ENCODE measurements around the gene ZDHHC3. TPM values are rescaled to one million over a fixed set of nuclear protein-coding genes. Genes with fewer than 3 reads are reported as not detected.
A peak's percentile ranks its signal among the peaks of the same experiment; 100 is the strongest.

ZDHHC3 gene
- total RNA-seq, 1 experiment from 2014 or later: 122 TPM

- H3K4me3 ChIP-seq (ENCODE audit: low read length): no peak overlapping the region
- no peak for ATAC-seq
- no peaks in the 10 kb centered on the region for H3K9me2 ChIP-seq (replicated peaks; ENCODE audit: low read length)
- H3K9ac ChIP-seq (ENCODE audit: low read length): no peak overlapping the region
- intact Hi-C loops (cut with micrococcal nuclease): loop anchor here (10.0 kb wide), 1 partner anchor 450 kb away; no protein-coding TSS in a partner anchor
- H3K27me3 ChIP-seq (ENCODE audit: low read length): no peaks in the 10 kb centered on the region
- peaks cover 52% of the 10 kb centered on the region for H3K4me1 ChIP-seq (ENCODE audit: insufficient read depth, low read length)
- peak overlapping the region; percentile 76 for H3K27ac ChIP-seq (ENCODE audit: low read length)
- BruUV-seq (replicated peaks): no TSS peak
- peaks cover 21% of the 10 kb centered on the region; the same call in 1 of the 2 replicates for H4K20me1 ChIP-seq (ENCODE audit: low read length)
- TF ChIP-seq EZH2phosphoT487 (IDR thresholded peaks at IDR 0.05; ENCODE audit: borderline replicate concordance, low read length) (no peak), CTCF (conservative IDR thresholded peaks at IDR 0.05; ENCODE audit: low read depth, low read length) (no peak), EZH2 (IDR thresholded peaks at IDR 0.05; ENCODE audit: low read length, unreplicated experiment) (no peak)
- H3F3A ChIP-seq (ENCODE audit: low read length, unreplicated experiment): peaks cover 4% of the 10 kb centered on the region
- no peak overlapping the region for H2AFZ ChIP-seq (ENCODE audit: low read length)
- POLR2A ChIA-PET (ENCODE audit: unreplicated experiment): interaction anchor here (0.7 kb wide), 1 partner anchor 397 kb away, joined by 3 read pairs; no protein-coding TSS in a partner anchor
- peak overlapping the region; percentile 60 for H3K4me2 ChIP-seq (ENCODE audit: low read length)
- H3K9me3 ChIP-seq (ENCODE audit: low read length): no peaks in the 10 kb centered on the region
- CTCF ChIA-PET: interaction anchor here (0.7 to 1.3 kb wide), 2 partner anchors 9 to 42 kb away, joined by 3 read pairs; no protein-coding TSS in a partner anchor
- H3K79me2 ChIP-seq (ENCODE audit: low read length): peaks cover 90% of the 10 kb centered on the region
- DNase-seq: no peak
- peaks cover 10% of the 10 kb centered on the region for H3K36me3 ChIP-seq (ENCODE audit: low read depth, low read length)
Measured at GRCh38 chr3:44984335-44984734, 8.4 kb upstream of the ZDHHC3 start.

- H3K9me2 ChIP-seq (replicated peaks; ENCODE audit: low read length): no peaks in the 10 kb centered on the region
- H3F3A ChIP-seq (ENCODE audit: low read length, unreplicated experiment): peaks cover 4% of the 10 kb centered on the region
- peaks cover 4% of the 10 kb centered on the region; the same call in 1 of the 2 replicates for H3K36me3 ChIP-seq (ENCODE audit: low read depth, low read length)
- H3K9ac ChIP-seq (ENCODE audit: low read length): 0 out of 2 replicates have a peak overlapping the region, but pooled peaks have one; percentile 3
- intact Hi-C loops (cut with micrococcal nuclease): loop anchor here (10.0 kb wide), 1 partner anchor 449 kb away; no protein-coding TSS in a partner anchor
- TF ChIP-seq EZH2 (IDR thresholded peaks at IDR 0.05; ENCODE audit: low read length, unreplicated experiment) (no peak), EZH2phosphoT487 (IDR thresholded peaks at IDR 0.05; ENCODE audit: borderline replicate concordance, low read length) (no peak), CTCF (conservative IDR thresholded peaks at IDR 0.05; ENCODE audit: low read depth, low read length) (no peak)
- H4K20me1 ChIP-seq (ENCODE audit: low read length): peaks cover 14% of the 10 kb centered on the region; the same call in 1 of the 2 replicates
- H3K27me3 ChIP-seq (ENCODE audit: low read length): no peaks in the 10 kb centered on the region
- peak; percentile 66 for ATAC-seq
- DNase-seq: peak; percentile 87
- peak overlapping the region; percentile 60 for H3K4me2 ChIP-seq (ENCODE audit: low read length)
- peaks cover 52% of the 10 kb centered on the region for H3K4me1 ChIP-seq (ENCODE audit: insufficient read depth, low read length)
- BruUV-seq (replicated peaks): no TSS peak
- peak overlapping the region; percentile 15; the same call in 1 of the 2 replicates for H3K4me3 ChIP-seq (ENCODE audit: low read length)
- ChIA-PET POLR2A (ENCODE audit: unreplicated experiment) (interaction anchor here (0.7 kb wide), 2 partner anchors 34 to 397 kb away, joined by 3 to 5 read pairs; no protein-coding TSS in a partner anchor), CTCF (interaction anchor here (0.7 to 1.3 kb wide), 3 partner anchors 10 to 69 kb away, joined by 3 to 5 read pairs (median 3); no protein-coding TSS in a partner anchor)
- H2AFZ ChIP-seq (ENCODE audit: low read length): no peak overlapping the region
- no peaks in the 10 kb centered on the region for H3K9me3 ChIP-seq (ENCODE audit: low read length)
- peak overlapping the region; percentile 76 for H3K27ac ChIP-seq (ENCODE audit: low read length)
- H3K79me2 ChIP-seq (ENCODE audit: low read length): peaks cover 90% of the 10 kb centered on the region
Measured at GRCh38 chr3:44983484-44983941, 7.5 kb upstream of the ZDHHC3 start.

DNA sequence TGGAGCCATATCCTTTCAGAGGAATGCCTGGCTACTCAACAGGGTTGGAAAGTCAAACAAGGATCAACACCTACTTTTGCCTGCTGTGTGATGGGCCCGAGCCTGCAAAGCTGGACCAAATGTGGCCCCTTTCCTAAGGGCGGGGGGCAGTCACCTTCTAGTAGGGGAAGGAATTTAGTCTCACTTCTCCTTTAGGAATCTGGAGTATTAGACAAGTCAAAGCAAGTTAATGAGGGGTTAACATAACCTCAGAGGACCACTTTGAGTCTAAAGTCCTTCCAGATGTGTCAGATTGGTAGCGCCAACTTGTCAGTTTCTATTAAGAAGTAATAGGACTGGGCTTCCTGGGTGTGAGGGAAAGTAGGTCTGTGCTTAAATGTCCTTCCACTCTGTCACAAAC, 6.8 kb upstream of the ZDHHC3 start:
- Histone ChIP-seq H3K9me2 (replicated peaks; ENCODE audit: low read length) (no peaks in the 10 kb centered on the region), H3K79me2 (ENCODE audit: low read length) (peaks cover 90% of the 10 kb centered on the region), H3F3A (ENCODE audit: low read length, unreplicated experiment) (peaks cover 4% of the 10 kb centered on the region), H2AFZ (ENCODE audit: low read length) (no peak overlapping the region), H3K9ac (ENCODE audit: low read length) (no peak overlapping the region), H3K36me3 (ENCODE audit: low read depth, low read length) (peaks cover 4% of the 10 kb centered on the region; the same call in 1 of the 2 replicates), H3K27me3 (ENCODE audit: low read length) (no peaks in the 10 kb centered on the region), H3K4me3 (ENCODE audit: low read length) (no peak overlapping the region; the same call in 1 of the 2 replicates), H4K20me1 (ENCODE audit: low read length) (peaks cover 12% of the 10 kb centered on the region; the same call in 1 of the 2 replicates), H3K4me1 (ENCODE audit: insufficient read depth, low read length) (peaks cover 53% of the 10 kb centered on the region), H3K27ac (ENCODE audit: low read length) (peak overlapping the region; percentile 76), H3K9me3 (ENCODE audit: low read length) (no peaks in the 10 kb centered on the region), H3K4me2 (ENCODE audit: low read length) (peak overlapping the region; percentile 60)
- intact Hi-C loops (cut with micrococcal nuclease): loop anchor here (10.0 kb wide), 1 partner anchor 448 kb away; no protein-coding TSS in a partner anchor
- no peak for ATAC-seq
- TF ChIP-seq CTCF (conservative IDR thresholded peaks at IDR 0.05; ENCODE audit: low read depth, low read length) (no peak), EZH2phosphoT487 (IDR thresholded peaks at IDR 0.05; ENCODE audit: borderline replicate concordance, low read length) (no peak), EZH2 (IDR thresholded peaks at IDR 0.05; ENCODE audit: low read length, unreplicated experiment) (no peak)
- no TSS peak for BruUV-seq (replicated peaks)
- POLR2A ChIA-PET (ENCODE audit: unreplicated experiment): no interaction called here
- CTCF ChIA-PET: interaction anchor here (1.3 kb wide), 1 partner anchor 68 kb away, joined by 5 read pairs; no protein-coding TSS in a partner anchor
- no peak for DNase-seq

Data from PC-3 (cell line).